ENCODE measurements around the gene KCNS1. TPM values are rescaled to one million over a fixed set of nuclear protein-coding genes. Genes with fewer than 3 reads are reported as not detected.

Gene KCNS1
- total RNA-seq, 2 experiments from 2014 or later, result not detected

- H3K79me2 ChIP-seq (ENCODE audit: insufficient read depth, low read depth, low read length), result peaks cover 27% of the 10 kb centered on the region; the same call in 1 of the 2 replicates
- peaks cover 84% of the 10 kb centered on the region for H3K36me3 ChIP-seq (ENCODE audit: insufficient read depth, low read length)
- TF ChIP-seq EZH2phosphoT487 (IDR thresholded peaks at IDR 0.05; ENCODE audit: borderline replicate concordance, low read depth, low read length), result no peak
- no peak for TF ChIP-seq CTCF (conservative IDR thresholded peaks at IDR 0.05; ENCODE audit: low read length)
- H4K20me1 ChIP-seq (ENCODE audit: insufficient read depth, low read length), result 0 out of 2 replicates have a peak, but pooled peaks cover 4% of the 10 kb centered on the region
- H3K4me3 ChIP-seq (ENCODE audit: low read depth, low read length, poor library complexity, severe bottlenecking), result no peak overlapping the region
- no peak for DNase-seq (ENCODE audit: low spot score)
- H3K4me2 ChIP-seq (ENCODE audit: low read length), result no peak overlapping the region
- H3K9me2 ChIP-seq (ENCODE audit: insufficient read depth, low read length), result no peaks in the 10 kb centered on the region
- H2AFZ ChIP-seq (ENCODE audit: low read length), result no peak overlapping the region
- intact Hi-C loops (cut with micrococcal nuclease; ENCODE audit: unreplicated experiment), result no loop called here
- H3K4me1 ChIP-seq (ENCODE audit: insufficient read depth, low read length, poor library complexity, severe bottlenecking), result peaks cover 7% of the 10 kb centered on the region
- no peak overlapping the region for H3K27ac ChIP-seq (ENCODE audit: low read depth, low read length, poor library complexity, severe bottlenecking)
- no peaks in the 10 kb centered on the region for H3K9me3 ChIP-seq (ENCODE audit: low read length)
- ChIA-PET POLR2A (interaction anchor here (1.5 kb wide), 1 partner anchor 11 kb away, joined by 6 read pairs; no protein-coding TSS in a partner anchor), CTCF (ENCODE audit: unreplicated experiment) (no interaction called here)
- BruUV-seq (replicated peaks), result TSS peak; percentile 6
Measured at GRCh38 chr20:45061244-45061643, 39.7 kb downstream of the KCNS1 start.

GRCh38 chr20:45060294-45060693 lies 40.6 kb downstream of the KCNS1 start:
- Histone ChIP-seq H3K9me3 (ENCODE audit: low read length) (no peaks in the 10 kb centered on the region), H2AFZ (ENCODE audit: low read length) (no peak overlapping the region), H3K9me2 (ENCODE audit: insufficient read depth, low read length) (no peaks in the 10 kb centered on the region), H3K36me3 (ENCODE audit: insufficient read depth, low read length) (peaks cover 83% of the 10 kb centered on the region), H3K27ac (ENCODE audit: low read depth, low read length, poor library complexity, severe bottlenecking) (no peak overlapping the region), H3K4me2 (ENCODE audit: low read length) (no peak overlapping the region), H4K20me1 (ENCODE audit: insufficient read depth, low read length) (0 out of 2 replicates have a peak, but pooled peaks cover 4% of the 10 kb centered on the region), H3K4me1 (ENCODE audit: insufficient read depth, low read length, poor library complexity, severe bottlenecking) (peaks cover 7% of the 10 kb centered on the region), H3K4me3 (ENCODE audit: low read depth, low read length, poor library complexity, severe bottlenecking) (no peak overlapping the region), H3K79me2 (ENCODE audit: insufficient read depth, low read depth, low read length) (peaks cover 17% of the 10 kb centered on the region; the same call in 1 of the 2 replicates)
- BruUV-seq (replicated peaks), result no TSS peak
- POLR2A ChIA-PET, result interaction anchor here (1.5 kb wide), 1 partner anchor 10 kb away, joined by 6 read pairs; no protein-coding TSS in a partner anchor
- CTCF ChIA-PET (ENCODE audit: unreplicated experiment), result interaction anchor here (0.7 kb wide), 1 partner anchor 10 kb away, joined by 3 read pairs; no protein-coding TSS in a partner anchor
- TF ChIP-seq CTCF (conservative IDR thresholded peaks at IDR 0.05; ENCODE audit: low read length) (no peak), EZH2phosphoT487 (IDR thresholded peaks at IDR 0.05; ENCODE audit: borderline replicate concordance, low read depth, low read length) (no peak)
- no peak for DNase-seq (ENCODE audit: low spot score)
- intact Hi-C loops (cut with micrococcal nuclease; ENCODE audit: unreplicated experiment), result no loop called here

GRCh38 chr20:45059022-45059728 lies 41.8 kb downstream of the KCNS1 start:
- peaks cover 7% of the 10 kb centered on the region for H3K4me1 ChIP-seq (ENCODE audit: insufficient read depth, low read length, poor library complexity, severe bottlenecking)
- intact Hi-C loops (cut with micrococcal nuclease; ENCODE audit: unreplicated experiment), result no loop called here
- no peaks in the 10 kb centered on the region for H3K9me3 ChIP-seq (ENCODE audit: low read length)
- no peak overlapping the region for H3K27ac ChIP-seq (ENCODE audit: low read depth, low read length, poor library complexity, severe bottlenecking)
- H3K4me2 ChIP-seq (ENCODE audit: low read length), result no peak overlapping the region
- no peak overlapping the region for H3K4me3 ChIP-seq (ENCODE audit: low read depth, low read length, poor library complexity, severe bottlenecking)
- no peak for DNase-seq (ENCODE audit: low spot score)
- peaks cover 7% of the 10 kb centered on the region; the same call in 1 of the 2 replicates for H3K79me2 ChIP-seq (ENCODE audit: insufficient read depth, low read depth, low read length)
- no peak overlapping the region for H2AFZ ChIP-seq (ENCODE audit: low read length)
- POLR2A ChIA-PET, result interaction anchor here (1.3 kb wide), 1 partner anchor 12 kb away, joined by 5 read pairs; no protein-coding TSS in a partner anchor
- TF ChIP-seq CTCF (conservative IDR thresholded peaks at IDR 0.05; ENCODE audit: low read length) (no peak), EZH2phosphoT487 (IDR thresholded peaks at IDR 0.05; ENCODE audit: borderline replicate concordance, low read depth, low read length) (no peak)
- TSS peak; percentile 5 for BruUV-seq (replicated peaks)
- 0 out of 2 replicates have a peak, but pooled peaks cover 4% of the 10 kb centered on the region for H4K20me1 ChIP-seq (ENCODE audit: insufficient read depth, low read length)
- H3K9me2 ChIP-seq (ENCODE audit: insufficient read depth, low read length), result no peaks in the 10 kb centered on the region
- peaks cover 86% of the 10 kb centered on the region for H3K36me3 ChIP-seq (ENCODE audit: insufficient read depth, low read length)
- CTCF ChIA-PET (ENCODE audit: unreplicated experiment), result no interaction called here
